Stimulated activated CD4-positive, alpha-beta T cell treated with anti-CD3 and anti-CD28 coated beads, TNF-alpha, amount 100 ng/mL, for 48 hours (primary cell): Measurements from ENCODE around the gene SGMS1.
A peak's percentile ranks its signal among the peaks of the same experiment; 100 is the strongest.

Source experiments
- DNase-seq, 3 donors: peaks; one replicate each; pipeline ENCODE4 v3.0.0-alpha.2; 2020; ENCODE audit warnings: low read depth in 3 of 3

SGMS1 gene

GRCh38 chr10:50423448-50423847, 200.3 kb downstream of the SGMS1 start:
- no peak for DNase-seq

GRCh38 chr10:50422259-50422658, 201.5 kb downstream of the SGMS1 start:
- DNase-seq, result no peak

GRCh38 chr10:50421026-50421719, 202.6 kb downstream of the SGMS1 start:
- DNase-seq, result peak in 1 of 3 donors; percentile 24

GRCh38 chr10:50420196-50420595, 203.6 kb downstream of the SGMS1 start:
- no peak for DNase-seq

GRCh38 chr10:50419756-50420155, 204.0 kb downstream of the SGMS1 start:
- no peak for DNase-seq

- no peak for DNase-seq
These were observed 204.7 kb downstream of the SGMS1 start for GRCh38 chr10:50419091-50419490.

- peak in 2 of 3 donors; percentile 23 to 38 for DNase-seq
These were observed 205.6 kb downstream of the SGMS1 start for GRCh38 chr10:50417886-50418830.

- DNase-seq, result no peak
These were observed 206.3 kb downstream of the SGMS1 start for GRCh38 chr10:50417486-50417885.

- DNase-seq, result no peak
These were observed 206.9 kb downstream of the SGMS1 start for GRCh38 chr10:50416881-50417280.

GRCh38 chr10:50416181-50416824, 207.5 kb downstream of the SGMS1 start:
- no peak for DNase-seq

- no peak for DNase-seq
These were observed 208.5 kb downstream of the SGMS1 start for GRCh38 chr10:50415292-50415691.

- no peak for DNase-seq
These were observed 213.5 kb downstream of the SGMS1 start for GRCh38 chr10:50410066-50410811.

GRCh38 chr10:50407076-50407801, 216.5 kb downstream of the SGMS1 start:
- DNase-seq, result no peak

GRCh38 chr10:50406457-50407070, 217.2 kb downstream of the SGMS1 start:
- no peak for DNase-seq

- DNase-seq, result no peak
These were observed 218.0 kb downstream of the SGMS1 start for GRCh38 chr10:50405723-50406122.

GRCh38 chr10:50404021-50404773, 219.6 kb downstream of the SGMS1 start:
- no peak for DNase-seq

GRCh38 chr10:50403074-50403473, 220.7 kb downstream of the SGMS1 start:
- DNase-seq, result no peak

- DNase-seq, result no peak
These were observed 221.3 kb downstream of the SGMS1 start for GRCh38 chr10:50402466-50402865.

GRCh38 chr10:50400694-50401093, 223.1 kb downstream of the SGMS1 start:
- DNase-seq, result no peak

- no peak for DNase-seq
These were observed 224.9 kb downstream of the SGMS1 start for GRCh38 chr10:50398823-50399222.
